K562 treated with DMSO at 1 percent for 12 hours (cell line): ENCODE measurements around the gene EFNA2. TPM values are rescaled to one million over a fixed set of nuclear protein-coding genes. Genes with fewer than 3 reads are reported as not detected.

ENCODE experiments used
- total RNA-seq: library from RNA; unstranded; fragments of 300-600 nt; gene quantifications from 2 replicates; pipeline ENCODE4 v1.2.3, GENCODE V29; 2022; ENCODE audit not compliant: insufficient read depth

The EFNA2 gene
- not detected in 2 replicates for total RNA-seq

GRCh38 chr19:1285737-1286360 lies at the start of gene EFNA2:
TSS of gene EFNA2 (plus strand) at chr19:1285873. CDS start at chr19:1286169, 296 bp downstream.

GRCh38 chr19:1237754-1238368 lies 47.8 kb upstream of the EFNA2 start, which contains the start of gene CBARP:
TSS of gene CBARP (minus strand) at chr19:1238005. CDS start at chr19:1236100, 1,905 bp downstream.

GRCh38 chr19:1241417-1242095 lies 44.1 kb upstream of the EFNA2 start, which contains the start of gene ATP5F1D:
TSS of gene ATP5F1D (plus strand) at chr19:1241751. CDS start at chr19:1241851, 100 bp downstream.

GRCh38 chr19:1248139-1248785 lies 37.4 kb upstream of the EFNA2 start, which contains the start of gene MIDN:
TSS of gene MIDN (plus strand) at chr19:1248583. CDS start at chr19:1250297, 1,714 bp downstream.

GRCh38 chr19:1269065-1269477 lies 16.6 kb upstream of the EFNA2 start, which contains the start of gene CIRBP:
TSS of gene CIRBP (plus strand) at chr19:1269332. CDS start at chr19:1270934, 1,602 bp downstream.

GRCh38 chr19:1275260-1275975 lies 10.3 kb upstream of the EFNA2 start, which contains the start of gene FAM174C:
TSS of gene FAM174C (plus strand) at chr19:1275530. CDS start at chr19:1275550, 20 bp downstream.

Other genes with a start within 250 kb of the EFNA2 start
- gene ABCA7, start 245.8 kb upstream of the EFNA2 start, total RNA-seq = 33.8 and 70.2 TPM in 2 replicates
- 12.9 and 15.4 TPM in 2 replicates for gene ARHGAP45, start 218.7 kb upstream of the EFNA2 start, total RNA-seq
- gene POLR2E, start 190.5 kb upstream of the EFNA2 start, total RNA-seq = 194 and 270 TPM in 2 replicates
- 819 and 1,195 TPM in 2 replicates for gene GPX4, start 181.9 kb upstream of the EFNA2 start, total RNA-seq
- gene SBNO2, start 111.6 kb upstream of the EFNA2 start, total RNA-seq = 23.7 and 35.0 TPM in 2 replicates
- 110 and 120 TPM in 2 replicates for gene STK11, start 80.1 kb upstream of the EFNA2 start, total RNA-seq
- gene CBARP, start 47.9 kb upstream of the EFNA2 start, total RNA-seq = 5.0 and 7.4 TPM in 2 replicates
- gene ATP5F1D, start 44.1 kb upstream of the EFNA2 start, total RNA-seq = 293 and 447 TPM in 2 replicates
- 28.3 and 68.2 TPM in 2 replicates for gene MIDN, start 37.3 kb upstream of the EFNA2 start, total RNA-seq
- gene CIRBP, start 16.5 kb upstream of the EFNA2 start, total RNA-seq = 119 and 138 TPM in 2 replicates
- 61.8 and 96.0 TPM in 2 replicates for gene FAM174C, start 10.3 kb upstream of the EFNA2 start, total RNA-seq
- 307 and 468 TPM in 2 replicates for gene NDUFS7, start 98.0 kb downstream of the EFNA2 start, total RNA-seq
- 43.2 and 56.4 TPM in 2 replicates for gene GAMT, start 115.7 kb downstream of the EFNA2 start, total RNA-seq
- gene DAZAP1, start 121.7 kb downstream of the EFNA2 start, total RNA-seq = 92.5 and 122 TPM in 2 replicates
- gene RPS15, start 152.5 kb downstream of the EFNA2 start, total RNA-seq = 5,123 and 6,382 TPM in 2 replicates
- gene APC2, start 164.2 kb downstream of the EFNA2 start, total RNA-seq = 1.0 TPM in 1 of 2 replicates, not detected in the other
- 30.4 and 46.1 TPM in 2 replicates for gene C19orf25, start 193.3 kb downstream of the EFNA2 start, total RNA-seq
- gene PCSK4, start 204.5 kb downstream of the EFNA2 start, total RNA-seq = 3.8 TPM in 2 replicates
- gene REEP6, start 205.3 kb downstream of the EFNA2 start, total RNA-seq = 45.7 and 46.9 TPM in 2 replicates
- gene ADAMTSL5, start 227.1 kb downstream of the EFNA2 start, total RNA-seq = 7.4 and 8.0 TPM in 2 replicates
- gene PLK5, start 238.2 kb downstream of the EFNA2 start, total RNA-seq = not detected in 2 replicates